Motor neuron (in vitro differentiated cells): ENCODE data around the gene ARID1B. TPM values are rescaled to one million over a fixed set of nuclear protein-coding genes. Genes with fewer than 3 reads are reported as not detected.

ENCODE experiments used
- ATAC-seq, 8 experiments: fragments of 200-7000 bp; cut with Tn5 transposase; replicated peaks in 6 of 8; 2 replicates each; pipeline ENCODE4 v1.8.0; 2021; ENCODE audit warnings: mild to moderate bottlenecking in 8 of 8, moderate library complexity in 8 of 8
- H3K27ac ChIP-seq, 2 donors: fragments of 250-450 bp; sonication (Bioruptor Pico); 2 replicates each; pipeline ENCODE4 v1.9.0; 2021; ENCODE audit warnings: antibody characterized with exemption in 2 of 2, mild to moderate bottlenecking in 2 of 2, moderate library complexity in 1 of 2
- H3K4me1 ChIP-seq, 2 donors: fragments of 250-450 bp; sonication (Bioruptor Pico); replicated peaks in 1 of 2; 2 replicates each; pipeline ENCODE4 v1.6.1; 2021; ENCODE audit warnings: antibody characterized with exemption in 2 of 2, mild to moderate bottlenecking in 2 of 2, moderate library complexity in 1 of 2
- H3K4me3 ChIP-seq, 5 donors: fragments of 250-450 bp; sonication (Bioruptor Pico); 2 replicates each; pipeline ENCODE4 v1.9.0; 2021; ENCODE audit warnings: antibody characterized with exemption in 5 of 5, mild to moderate bottlenecking in 5 of 5, moderate library complexity in 4 of 5
- WGBS, 10 experiments: fragments of 450-650 bp; shearing (Covaris generic); methylation state at CpG; one replicate each; pipeline ENCODE4 v1.0.0; 2022; 5-methylcytosine and 5-hydroxymethylcytosine counted together
- in situ Hi-C, 9 experiments: fragments of 400-800 bp; cut with MboI; loops; one replicate each; pipeline ENCODE4 v1.15.0; 2021; ENCODE audit warnings: low sequenced_read_pairs in 9 of 9, low pct_unique_long_range_greater_than_20kb in 2 of 9; ENCODE audit not compliant: unreplicated experiment in 9 of 9
- total RNA-seq, 8 experiments: library from RNA; unstranded; fragments of 300-600 nt; gene quantifications; 2 replicates each; pipeline versions ENCODE4 v1.2.3 to v1.2.4, GENCODE V29; 2022

ARID1B gene
- total RNA-seq, 8 experiments from 2014 or later = 35.8 to 165 (median 54.9) TPM

DNA sequence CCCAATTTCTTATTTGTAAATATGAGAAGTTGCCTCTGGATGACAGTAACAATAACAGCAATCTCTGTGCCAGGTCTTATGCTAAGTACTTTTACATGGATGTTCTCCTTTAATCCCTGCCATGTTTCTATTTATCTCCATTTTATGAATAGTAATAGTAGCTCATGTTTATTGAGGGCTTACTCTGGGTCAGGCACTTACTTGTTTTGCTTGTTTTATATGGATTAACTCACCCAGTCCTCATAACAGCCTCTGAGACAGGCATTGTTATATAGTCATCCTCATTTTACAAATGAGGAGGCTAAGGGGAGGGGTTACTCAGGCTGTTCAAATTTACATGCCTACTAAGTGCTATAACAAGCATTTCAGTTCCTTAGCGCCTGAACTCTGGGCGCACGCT is 64.3 kb downstream of the ARID1B start:
- in situ Hi-C loops = no loop called here
- WGBS, 10 experiments = 88 to 100% (median 100%) methylated on average over 1 to 3 of the region's 3 CpGs; no CpG with 5 or more reads in 3 of the 10 experiments
- no peak overlapping the region for H3K4me3 ChIP-seq
- no peak for ATAC-seq
- H3K4me1 ChIP-seq = no peaks in the 10 kb centered on the region
- H3K27ac ChIP-seq = no peak overlapping the region

DNA sequence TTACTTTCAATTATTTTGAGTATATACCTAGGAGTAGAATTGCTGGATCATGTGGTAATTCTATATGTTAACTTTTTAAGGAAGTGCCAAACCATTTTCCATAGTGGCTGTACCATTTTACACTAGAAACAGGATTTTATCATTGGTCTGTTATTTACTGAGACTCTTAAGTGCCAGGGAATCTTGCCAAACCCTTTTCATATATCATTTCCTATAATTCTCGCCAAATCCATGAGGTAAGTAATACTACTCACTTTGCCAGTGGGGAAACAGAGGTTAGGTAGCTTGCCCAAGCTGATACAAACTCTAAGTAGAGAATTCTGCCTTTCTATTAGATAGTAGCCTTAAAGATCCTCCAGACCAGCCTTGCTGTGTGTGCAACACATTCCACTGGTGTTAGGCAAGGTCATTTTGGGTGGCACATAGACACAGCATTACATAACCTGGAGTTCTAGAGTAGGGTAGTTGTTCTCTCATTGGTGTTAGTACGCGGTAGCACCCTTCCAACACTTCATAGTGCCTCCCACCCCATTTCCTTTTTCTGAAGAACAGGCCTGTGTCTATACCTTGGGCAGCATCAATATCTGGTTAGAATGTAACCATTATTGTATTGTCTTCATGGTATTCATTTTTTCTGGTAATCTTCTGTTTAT is 65.5 kb downstream of the ARID1B start:
- no peaks in the 10 kb centered on the region for H3K4me1 ChIP-seq
- in situ Hi-C loops = no loop called here
- no peak for ATAC-seq
- no peak overlapping the region for H3K27ac ChIP-seq
- 100% methylated on average over 1 to 3 of the region's 3 CpGs; no CpG with 5 or more reads in 3 of the 10 experiments for WGBS, 10 experiments
- no peak overlapping the region for H3K4me3 ChIP-seq

DNA sequence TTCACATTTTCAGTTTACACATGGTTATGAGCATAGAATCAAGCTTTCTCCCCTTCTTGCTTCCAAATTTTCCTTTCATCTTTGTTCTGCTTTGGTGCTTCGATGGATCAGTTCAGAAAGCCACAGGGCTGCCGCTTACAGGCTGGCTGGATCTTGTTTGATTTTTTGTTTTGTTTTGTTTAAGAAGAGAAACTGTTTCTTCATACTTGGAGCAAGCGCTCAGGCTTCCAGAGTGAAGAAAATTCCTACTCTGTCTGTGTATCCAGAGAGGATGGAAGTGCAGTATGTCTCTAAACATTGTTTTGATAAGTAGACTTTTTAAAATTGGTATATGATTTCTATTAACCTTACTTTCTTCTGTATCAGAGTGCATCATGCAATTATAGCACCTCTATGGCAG is 66.9 kb downstream of the ARID1B start:
- H3K4me3 ChIP-seq = no peak overlapping the region
- 67 to 100% (median 97%) methylated on average over 1 to 3 of the region's 3 CpGs; no CpG with 5 or more reads in 2 of the 10 experiments for WGBS, 10 experiments
- no peak for ATAC-seq
- in situ Hi-C loops = no loop called here
- peaks cover 11% of the 10 kb centered on the region in 2 donors for H3K4me1 ChIP-seq
- H3K27ac ChIP-seq = no peak overlapping the region

DNA sequence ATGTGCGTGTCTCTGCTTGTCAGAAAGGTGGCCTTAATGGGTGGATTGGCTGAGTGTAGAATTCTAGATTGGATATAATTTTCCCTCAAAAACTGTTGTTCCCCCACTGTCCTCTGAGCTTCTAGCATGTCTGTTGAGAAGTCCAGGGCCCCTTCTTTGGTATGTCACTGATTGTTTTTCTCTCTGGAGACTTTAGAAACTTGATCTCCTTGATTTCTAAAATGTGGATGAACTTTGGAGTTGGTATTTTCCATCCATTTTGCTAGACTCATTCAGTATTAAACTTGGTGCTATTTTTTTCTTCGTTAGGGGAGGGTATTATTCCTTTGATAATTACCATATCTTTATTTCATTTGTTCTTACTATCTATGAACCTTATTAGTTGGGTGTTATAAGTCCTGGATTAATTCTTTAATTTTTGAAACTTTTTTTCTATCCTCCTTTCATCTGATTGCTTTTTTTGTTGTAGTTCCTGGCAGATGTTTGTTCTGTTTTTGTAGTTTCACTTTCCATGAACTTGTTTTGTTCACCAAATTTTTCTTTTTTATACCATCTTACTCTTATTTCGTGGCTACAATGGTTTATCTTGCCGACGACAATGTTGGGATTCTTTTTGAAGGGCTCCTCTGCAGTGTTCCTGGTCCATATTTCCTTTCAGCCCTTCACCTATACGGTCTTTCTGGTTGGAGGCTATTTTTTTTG is 68.4 kb downstream of the ARID1B start:
- H3K4me3 ChIP-seq = no peak overlapping the region
- in situ Hi-C loops = no loop called here
- no peak for ATAC-seq
- peaks cover 22 to 26% of the 10 kb centered on the region in 2 donors for H3K4me1 ChIP-seq
- H3K27ac ChIP-seq = no peak overlapping the region
- WGBS, 10 experiments = 80 to 100% (median 94%) methylated on average over 1 to 6 of the region's 6 CpGs

DNA sequence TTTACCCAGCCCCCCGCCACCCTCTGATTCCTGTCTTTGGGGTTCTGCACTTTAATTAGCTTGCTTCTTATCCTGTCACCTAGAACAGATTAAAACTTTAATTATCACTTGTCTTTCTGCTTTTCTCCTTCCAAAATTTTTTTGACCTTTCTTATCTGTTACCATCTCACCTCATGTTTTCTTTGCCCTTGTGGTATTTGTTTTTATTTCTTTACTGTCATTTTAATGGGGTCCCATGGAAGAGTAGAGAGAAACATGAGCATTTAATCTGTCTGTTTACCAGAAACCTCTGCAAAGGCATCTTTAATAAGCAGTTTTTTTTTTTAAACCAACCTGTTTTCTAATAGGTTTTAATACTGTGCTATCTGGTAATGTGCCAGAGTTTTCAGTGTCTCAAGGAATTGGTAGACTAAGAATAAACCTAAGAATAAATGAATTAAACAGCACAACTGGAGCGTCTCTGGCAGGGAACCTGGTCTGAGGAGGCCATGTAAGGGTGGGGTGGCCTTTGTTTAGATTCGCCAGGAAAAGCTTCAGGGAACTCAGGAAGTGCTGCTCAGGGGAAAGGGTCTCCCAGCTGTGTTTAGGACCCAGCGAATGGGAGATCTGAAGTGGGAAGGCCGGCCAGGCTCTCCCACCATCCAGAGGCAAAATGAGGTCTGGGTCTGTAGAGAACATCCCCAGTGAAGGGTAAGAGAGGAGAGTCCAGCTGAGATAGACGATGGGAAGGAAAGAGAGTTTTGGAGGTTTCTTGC is 69.8 kb downstream of the ARID1B start:
- WGBS, 10 experiments = 38 to 100% (median 79%) methylated on average over 1 to 6 of the region's 6 CpGs
- ATAC-seq = no peak
- Histone ChIP-seq H3K27ac (no peak overlapping the region), H3K4me1 (peaks cover 35 to 40% of the 10 kb centered on the region in 2 donors), H3K4me3 (no peak overlapping the region)
- in situ Hi-C loops = no loop called here

DNA sequence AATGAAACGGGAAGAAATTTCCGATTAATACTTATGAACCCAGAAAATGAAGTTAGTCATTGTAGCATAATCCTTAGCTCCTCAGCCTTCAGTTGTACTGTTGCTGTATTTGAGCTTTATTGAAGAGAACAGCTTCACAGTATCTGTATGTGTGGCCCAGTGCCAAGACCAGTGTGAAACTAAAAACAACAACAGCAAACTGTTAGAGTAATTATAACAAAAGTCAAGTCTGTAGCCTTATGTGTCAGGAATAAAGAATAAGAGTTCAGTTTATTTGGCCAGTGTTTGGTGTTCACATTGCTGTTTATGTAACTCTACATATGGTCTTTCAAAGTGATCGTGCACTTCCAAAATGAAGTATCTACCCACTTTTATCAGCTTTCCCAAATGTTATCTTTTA is 70.9 kb downstream of the ARID1B start:
- in situ Hi-C loops = no loop called here
- Histone ChIP-seq H3K4me1 (peaks cover 37 to 51% of the 10 kb centered on the region in 2 donors), H3K4me3 (no peak overlapping the region), H3K27ac (no peak overlapping the region)
- WGBS, 10 experiments = 0 to 100% (median 88%) methylated on average over 1 to 3 of the region's 3 CpGs; no CpG with 5 or more reads in 1 of the 10 experiments
- ATAC-seq = peak in 1 of 8 experiments; percentile 23

DNA sequence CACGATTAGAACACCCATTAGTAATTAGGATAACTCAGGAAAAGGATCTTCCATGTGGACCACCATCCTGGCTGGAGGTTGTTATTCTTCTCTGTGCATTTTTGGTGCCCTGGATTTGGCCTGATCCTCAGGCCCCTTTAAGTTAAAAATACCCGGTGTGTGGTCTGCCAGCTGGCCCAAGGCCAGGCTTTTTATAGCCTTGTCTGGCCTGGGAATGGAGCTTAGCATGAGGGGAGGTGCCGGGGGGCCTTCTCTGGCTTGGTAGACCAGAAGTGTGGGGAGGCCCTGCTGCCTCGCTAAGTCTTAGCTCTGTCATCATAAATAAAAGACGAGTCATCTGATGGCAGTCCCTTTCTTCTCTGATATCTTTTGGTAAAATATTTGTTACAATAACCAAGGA is 71.4 kb downstream of the ARID1B start:
- no peak overlapping the region for H3K4me3 ChIP-seq
- in situ Hi-C loops = no loop called here
- peaks cover 37 to 53% of the 10 kb centered on the region in 2 donors for H3K4me1 ChIP-seq
- 7 to 67% (median 26%) methylated on average over 1 to 3 of the region's 5 CpGs; no CpG with 5 or more reads in 2 of the 10 experiments for WGBS, 10 experiments
- no peak overlapping the region for H3K27ac ChIP-seq
- peak in 6 of 8 experiments; percentile 41 to 81 (median 62) for ATAC-seq

DNA sequence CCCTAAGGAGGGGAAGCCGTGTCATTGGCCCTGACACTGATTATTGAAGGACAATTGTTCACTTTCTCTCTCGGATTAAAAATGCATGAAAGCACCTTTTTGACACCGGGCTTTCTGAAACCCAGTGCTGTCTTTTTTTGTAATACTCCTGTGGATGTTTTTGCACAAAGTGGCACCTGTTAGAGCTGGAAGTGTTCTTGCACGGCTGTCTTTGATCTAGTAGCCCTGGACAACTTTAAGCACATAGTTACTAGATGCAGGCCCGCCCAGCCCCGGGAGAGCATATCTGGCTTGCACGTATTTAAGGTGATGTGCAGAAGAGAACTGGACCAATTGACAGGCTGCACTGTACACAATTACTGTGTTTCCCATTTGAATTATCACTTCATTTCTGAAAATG is 72.6 kb downstream of the ARID1B start:
- ATAC-seq = no peak
- H3K4me3 ChIP-seq = no peak overlapping the region
- in situ Hi-C loops = no loop called here
- no peak overlapping the region for H3K27ac ChIP-seq
- peaks cover 37 to 53% of the 10 kb centered on the region in 2 donors for H3K4me1 ChIP-seq
- 44 to 85% (median 72%) methylated on average over 1 to 7 of the region's 7 CpGs; no CpG with 5 or more reads in 1 of the 10 experiments for WGBS, 10 experiments

DNA sequence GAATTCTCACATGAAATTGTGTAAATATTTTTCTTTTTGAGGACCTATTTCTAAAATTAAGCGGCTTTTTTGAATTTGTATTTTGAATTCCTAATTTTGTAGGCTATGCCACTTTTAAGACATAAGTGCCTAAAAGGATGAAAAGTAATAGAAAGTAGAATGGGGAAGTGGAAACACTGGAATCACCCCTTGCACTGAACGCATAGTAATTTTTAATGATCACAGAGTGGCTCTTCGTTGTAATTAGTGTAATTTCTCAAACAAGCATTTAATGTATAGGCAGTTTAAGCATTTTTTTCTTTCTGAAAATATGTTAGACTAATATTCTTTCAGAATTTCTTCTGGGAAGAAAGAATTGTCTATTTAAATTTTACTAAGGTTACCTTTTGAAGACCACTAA is 73.2 kb downstream of the ARID1B start:
- Histone ChIP-seq H3K27ac (no peak overlapping the region), H3K4me1 (peaks cover 37 to 53% of the 10 kb centered on the region in 2 donors), H3K4me3 (no peak overlapping the region)
- 80 to 100% (median 92%) methylated on average over 1 to 3 of the region's 3 CpGs for WGBS, 10 experiments
- no peak for ATAC-seq
- in situ Hi-C loops = no loop called here

DNA sequence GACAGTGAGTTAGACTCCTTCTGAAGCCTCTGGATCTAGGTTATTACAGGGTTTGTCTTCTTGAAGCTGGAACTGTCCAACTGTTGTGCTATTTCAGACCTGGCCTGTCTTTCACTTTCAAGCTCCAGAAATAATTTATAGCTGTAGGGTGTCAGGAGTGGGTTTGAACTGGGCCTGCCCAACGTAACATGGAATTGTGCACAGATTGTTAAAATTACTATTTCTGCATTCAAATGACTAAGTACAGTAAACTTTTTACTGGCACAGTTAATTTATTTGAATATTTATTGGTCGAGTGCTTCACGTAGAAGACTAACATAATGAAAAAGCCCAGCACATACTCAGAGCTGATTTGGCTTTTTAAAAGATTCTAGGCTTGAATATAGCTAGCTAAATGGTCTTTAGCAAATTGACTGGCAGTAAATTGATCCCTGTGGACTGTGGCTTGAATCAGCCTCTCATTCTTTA is 74.3 kb downstream of the ARID1B start:
- WGBS, 10 experiments = 0 to 68% (median 37%) methylated on average over 2 to 3 of the region's 3 CpGs; no CpG with 5 or more reads in 2 of the 10 experiments
- in situ Hi-C loops = no loop called here
- H3K4me3 ChIP-seq = no peak overlapping the region
- H3K4me1 ChIP-seq = peaks cover 37 to 53% of the 10 kb centered on the region in 2 donors
- peak in 7 of 8 experiments; percentile 36 to 70 (median 54) for ATAC-seq
- H3K27ac ChIP-seq = no peak overlapping the region

DNA sequence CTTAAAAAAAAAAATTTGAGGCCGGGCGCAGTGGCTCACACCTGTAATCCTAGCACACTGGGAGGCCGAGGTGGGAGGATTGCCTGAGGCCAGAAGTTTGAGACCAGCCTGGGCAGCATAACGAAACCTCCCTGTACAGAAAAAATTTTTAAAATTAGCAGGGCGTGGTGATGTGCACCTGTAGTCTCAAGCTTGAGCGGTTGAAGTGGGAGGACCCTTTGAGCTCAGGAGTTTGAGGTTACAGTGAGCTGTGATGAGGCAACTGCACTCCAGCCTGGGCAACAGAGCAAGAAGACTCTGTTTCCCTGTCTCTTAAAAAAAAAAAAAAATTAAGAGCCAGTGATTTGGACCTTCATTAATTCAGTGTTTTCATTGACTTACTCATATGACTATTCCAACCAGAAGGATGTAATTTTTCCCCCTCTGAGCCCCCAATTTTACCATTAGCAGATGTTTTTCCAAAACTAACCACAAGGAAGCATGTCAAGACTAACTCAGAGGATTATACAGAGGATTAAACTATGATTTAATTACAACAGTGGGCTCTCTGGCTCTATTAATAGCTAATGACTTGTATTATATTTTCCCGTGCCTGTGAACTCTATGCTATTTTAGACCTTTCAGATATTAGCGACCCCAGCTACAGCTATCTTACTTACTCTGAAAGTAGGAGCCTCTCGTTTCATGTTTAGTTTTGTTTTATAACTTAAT is 75.1 kb downstream of the ARID1B start:
- ATAC-seq = no peak
- WGBS, 10 experiments = 38 to 88% (median 74%) methylated on average over 1 to 9 of the region's 9 CpGs
- no peak overlapping the region for H3K27ac ChIP-seq
- peaks cover 37 to 53% of the 10 kb centered on the region in 2 donors for H3K4me1 ChIP-seq
- in situ Hi-C loops = no loop called here
- no peak overlapping the region for H3K4me3 ChIP-seq

DNA sequence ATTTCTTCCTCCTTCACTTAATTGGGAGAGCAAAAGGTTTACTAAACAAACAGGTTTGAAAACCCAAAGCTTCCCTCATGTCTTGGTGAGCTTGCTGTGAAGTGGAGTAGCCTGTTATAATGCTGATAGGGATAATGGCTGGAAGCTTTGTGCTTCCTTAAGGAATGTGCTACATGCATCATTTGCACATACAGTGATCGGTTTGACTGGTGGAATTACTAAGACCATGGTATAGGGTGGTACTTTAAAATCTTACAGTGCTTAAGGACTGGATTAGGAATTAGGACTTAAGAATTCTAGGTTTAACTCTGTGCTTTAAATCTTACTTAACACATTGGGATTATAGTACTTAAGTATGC is 75.7 kb downstream of the ARID1B start:
- peaks cover 37 to 55% of the 10 kb centered on the region in 2 donors for H3K4me1 ChIP-seq
- ATAC-seq = no peak
- no peak overlapping the region for H3K27ac ChIP-seq
- no peak overlapping the region for H3K4me3 ChIP-seq
- in situ Hi-C loops = no loop called here
- 33 to 100% (median 39%) methylated on average over 1 of the region's 1 CpG; no CpG with 5 or more reads in 4 of the 10 experiments for WGBS, 10 experiments
